IPS-NIHi7 (cell line): ENCODE measurements around the gene ZNF557.

ENCODE experiments used
- DNase-seq: peaks from one replicate; pipeline ENCODE4 v3.0.0; 2012; ENCODE audit warnings: mixed read lengths; ENCODE audit errors: extremely low spot score

ZNF557 gene

GRCh38 chr19:7074705-7075282 is 5.3 kb downstream of the ZNF557 start:
- no peak for DNase-seq

GRCh38 chr19:7076151-7076550 is 6.6 kb downstream of the ZNF557 start:
- DNase-seq: no peak

- DNase-seq: no peak
These were observed 8.5 kb downstream of the ZNF557 start for GRCh38 chr19:7078008-7078407.

GRCh38 chr19:7083076-7083956 is 13.8 kb downstream of the ZNF557 start:
- no peak for DNase-seq

- no peak for DNase-seq
These were observed 19.5 kb downstream of the ZNF557 start for GRCh38 chr19:7088999-7089398.

GRCh38 chr19:7098096-7098495 is 28.6 kb downstream of the ZNF557 start:
- no peak for DNase-seq

- peak; percentile 96 for DNase-seq
These were observed 29.4 kb downstream of the ZNF557 start for GRCh38 chr19:7098701-7099596.

GRCh38 chr19:7099597-7099921 is 30.1 kb downstream of the ZNF557 start:
- DNase-seq: no peak

GRCh38 chr19:7101498-7102253 is 32.2 kb downstream of the ZNF557 start:
- no peak for DNase-seq

- DNase-seq: no peak
These were observed 35.4 kb downstream of the ZNF557 start for GRCh38 chr19:7104747-7105447.

GRCh38 chr19:7106711-7107657 is 37.5 kb downstream of the ZNF557 start:
- no peak for DNase-seq

GRCh38 chr19:7109678-7110289 is 40.3 kb downstream of the ZNF557 start:
- peak; percentile 39 for DNase-seq

GRCh38 chr19:7112675-7113074 is 43.2 kb downstream of the ZNF557 start:
- no peak for DNase-seq

- no peak for DNase-seq
These were observed 43.7 kb downstream of the ZNF557 start for GRCh38 chr19:7113233-7113632.

- no peak for DNase-seq
These were observed 46.2 kb downstream of the ZNF557 start for GRCh38 chr19:7115721-7116120.

- no peak for DNase-seq
These were observed 47.7 kb downstream of the ZNF557 start for GRCh38 chr19:7117248-7117647.

- no peak for DNase-seq
These were observed 50.1 kb downstream of the ZNF557 start for GRCh38 chr19:7119582-7119981.

- DNase-seq: no peak
These were observed 51.0 kb downstream of the ZNF557 start for GRCh38 chr19:7120499-7120898.

GRCh38 chr19:7122701-7123100 is 53.2 kb downstream of the ZNF557 start:
- no peak for DNase-seq

- no peak for DNase-seq
These were observed 55.3 kb downstream of the ZNF557 start for GRCh38 chr19:7124782-7125181.
